Measurements from ENCODE around the gene DENND4A.

GRCh38 chr15:65757256-65757655, 34.8 kb downstream of the DENND4A start:
- no peak for TF ChIP-seq CTCF (IDR thresholded peaks at IDR 0.05; ENCODE audit: insufficient read depth, low read depth, low read length)
- no peak for TF ChIP-seq EZH2 (IDR thresholded peaks at IDR 0.05; ENCODE audit: insufficient read depth, low read length)
